Colonic mucosa (tissue), 4 donors: Measurements from ENCODE around the gene LIMS4. TPM values are rescaled to one million over a fixed set of nuclear protein-coding genes. Genes with fewer than 3 reads are reported as not detected.
"Not testable (repeated sequence)": the region's sequence is repeated elsewhere in the genome, so short reads cannot be mapped to it uniquely, and the experiment has no call there.

ENCODE experiments used
- DNase-seq: peaks from one replicate; pipeline ENCODE4 v3.0.0-alpha.2; 2020
- H3K27ac ChIP-seq: fragments of 200-600 bp; one replicate; pipeline ENCODE4 v1.8.0; 2021
- H3K27me3 ChIP-seq: fragments of 200-600 bp; one replicate; pipeline ENCODE4 v1.8.0; 2021
- H3K36me3 ChIP-seq: fragments of 200-600 bp; one replicate; pipeline ENCODE4 v1.8.0; 2021
- H3K4me1 ChIP-seq: fragments of 200-600 bp; one replicate; pipeline ENCODE4 v1.8.0; 2021; ENCODE audit warnings: mild to moderate bottlenecking
- H3K4me3 ChIP-seq: fragments of 200-600 bp; one replicate; pipeline ENCODE4 v1.8.0; 2021
- H3K9ac ChIP-seq, 2 donors: one replicate each; pipeline ENCODE4 v1.7.0; 2013; ENCODE audit warnings: control low read depth in 2 of 2, low read depth in 2 of 2, low read length in 2 of 2
- H3K9me3 ChIP-seq: fragments of 200-600 bp; one replicate; pipeline ENCODE4 v1.8.0; 2021
- intact Hi-C: fragments of 100-400 bp; cut with DNase I; formaldehyde crosslinking; loops from one replicate; pipeline ENCODE4 v1.14.1; 2022
- total RNA-seq, 2 donors: library from RNA; stranded (reverse); fragmentation: NEBNext Ultra II Directional in 1 of 2; extraction: Animal tissue kit (Norgen Biotek cat#: 25700) in 1 of 2; gene quantifications; one replicate each; pipeline ENCODE4 v1.2.1, GENCODE V29; 2021
- donor health status: healthy.
- donor health status: DM: no; HTN: no; CAD: no.
- donor health status: DM: no; HTN: no; CAD: no.

LIMS4 gene
- total RNA-seq, 2 donors from 2014 or later = 0.40 to 1.2 TPM

DNA sequence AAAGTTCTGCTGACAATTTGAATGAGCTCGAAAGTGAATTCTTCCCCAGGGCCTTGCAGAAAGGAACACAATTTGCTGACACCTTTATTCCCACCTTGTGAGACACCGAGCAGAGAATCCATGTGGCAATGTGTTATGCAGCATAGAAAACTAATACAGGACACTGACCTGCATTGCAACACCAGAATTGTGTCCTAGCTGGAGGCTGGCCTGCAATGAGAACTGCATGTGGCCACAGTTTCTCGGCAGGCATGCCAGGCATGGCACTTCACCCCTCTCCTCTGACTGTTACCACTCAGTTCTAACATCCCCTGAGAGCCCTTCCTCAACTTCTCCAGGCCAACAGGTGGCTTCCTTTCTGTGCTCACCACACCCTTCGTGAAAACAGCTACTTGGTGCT, 46.9 kb downstream of the LIMS4 start:
- H3K4me1 ChIP-seq, H3K9ac ChIP-seq, H3K27me3 ChIP-seq, DNase-seq, intact Hi-C loops, H3K27ac ChIP-seq, H3K9me3 ChIP-seq, H3K4me3 ChIP-seq, H3K36me3 ChIP-seq: not testable (repeated sequence)

DNA sequence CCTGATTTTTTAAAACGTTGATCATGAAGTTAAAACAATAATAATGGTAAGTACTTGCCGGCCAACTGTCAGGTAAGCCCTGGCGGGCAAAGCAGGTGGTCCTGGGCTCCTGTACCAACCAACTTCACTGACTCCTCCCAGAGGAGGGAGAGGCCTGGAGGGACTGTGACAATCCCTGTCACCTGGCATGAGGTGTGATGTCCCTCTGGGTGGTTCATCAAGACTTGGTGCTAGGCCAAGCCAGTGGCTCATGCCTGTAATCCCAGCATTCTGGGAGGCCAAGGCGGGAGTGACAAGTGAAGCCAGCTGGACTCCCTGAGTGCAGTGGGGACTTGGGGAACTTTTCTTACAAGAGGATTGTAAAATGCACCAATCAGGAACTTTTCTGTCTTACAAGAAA, 48.2 kb downstream of the LIMS4 start:
- DNase-seq, intact Hi-C loops, H3K4me1 ChIP-seq: not testable (repeated sequence)

DNA sequence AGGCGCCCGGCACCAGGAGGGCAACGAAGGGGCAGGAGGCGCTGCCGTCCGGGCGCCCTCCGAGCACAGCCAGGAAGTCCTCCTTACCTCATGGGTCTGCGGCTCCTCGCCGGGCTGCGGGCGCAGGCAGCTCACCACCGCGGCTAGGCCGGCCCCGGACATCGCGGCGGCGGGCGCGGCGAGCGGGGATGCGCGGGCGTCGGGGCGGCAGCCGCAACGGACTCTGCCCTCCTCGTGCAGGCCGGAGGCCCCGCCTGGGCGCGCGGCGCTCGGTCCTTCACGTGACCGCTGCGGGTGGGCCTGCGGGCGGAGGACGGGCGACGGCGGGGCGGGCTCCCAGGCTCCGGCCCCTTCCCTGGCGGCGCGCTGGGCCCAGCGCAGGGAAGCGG, 49.0 kb downstream of the LIMS4 start:
- intact Hi-C loops, H3K9ac ChIP-seq, H3K27ac ChIP-seq, H3K27me3 ChIP-seq, H3K4me3 ChIP-seq, H3K4me1 ChIP-seq, H3K36me3 ChIP-seq, H3K9me3 ChIP-seq, DNase-seq: not testable (repeated sequence)

More for the DNA sequence above, 48.2 kb downstream of the LIMS4 start:
- not testable (repeated sequence) for H3K27me3 ChIP-seq, H3K9ac ChIP-seq, H3K27ac ChIP-seq, H3K36me3 ChIP-seq, H3K9me3 ChIP-seq, H3K4me3 ChIP-seq

DNA sequence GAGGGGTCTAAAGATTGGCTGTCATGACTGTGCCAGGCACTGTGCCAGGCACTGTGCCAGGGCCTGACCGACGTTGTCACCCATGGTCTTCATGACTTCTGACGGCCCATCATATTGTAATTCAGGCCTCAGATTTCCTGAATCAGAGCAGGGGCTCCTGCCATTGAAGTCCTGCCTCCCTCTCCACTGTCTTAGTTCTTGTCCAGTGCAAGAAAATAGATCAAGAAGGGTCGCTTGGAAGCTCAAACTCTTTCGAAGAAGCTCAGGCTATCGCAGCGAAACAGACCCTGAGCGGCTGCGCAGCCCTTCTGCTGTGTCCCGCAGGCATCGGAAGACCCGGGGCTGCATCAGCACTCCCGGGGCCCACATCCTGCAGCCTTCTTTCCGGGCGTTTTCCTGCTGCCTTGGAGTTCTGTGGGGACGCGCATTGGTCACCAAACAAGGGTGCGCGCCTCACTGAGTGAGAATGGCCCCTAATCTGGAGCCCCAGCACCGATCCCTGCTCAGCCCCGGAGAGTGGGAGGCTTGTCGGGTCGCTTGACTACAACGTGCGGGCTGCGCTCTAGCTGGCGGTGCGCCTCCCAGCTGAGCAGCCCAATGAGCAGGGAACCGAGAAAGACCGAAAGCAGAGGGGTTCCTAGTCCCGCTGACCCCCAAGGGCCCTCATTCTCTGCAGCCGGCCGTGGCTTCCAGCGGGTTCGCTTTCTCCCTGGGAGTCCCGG, 49.6 kb downstream of the LIMS4 start:
- H3K27me3 ChIP-seq, H3K9ac ChIP-seq, H3K4me1 ChIP-seq, H3K27ac ChIP-seq, H3K9me3 ChIP-seq, H3K4me3 ChIP-seq, H3K36me3 ChIP-seq, intact Hi-C loops, DNase-seq: not testable (repeated sequence)

DNA sequence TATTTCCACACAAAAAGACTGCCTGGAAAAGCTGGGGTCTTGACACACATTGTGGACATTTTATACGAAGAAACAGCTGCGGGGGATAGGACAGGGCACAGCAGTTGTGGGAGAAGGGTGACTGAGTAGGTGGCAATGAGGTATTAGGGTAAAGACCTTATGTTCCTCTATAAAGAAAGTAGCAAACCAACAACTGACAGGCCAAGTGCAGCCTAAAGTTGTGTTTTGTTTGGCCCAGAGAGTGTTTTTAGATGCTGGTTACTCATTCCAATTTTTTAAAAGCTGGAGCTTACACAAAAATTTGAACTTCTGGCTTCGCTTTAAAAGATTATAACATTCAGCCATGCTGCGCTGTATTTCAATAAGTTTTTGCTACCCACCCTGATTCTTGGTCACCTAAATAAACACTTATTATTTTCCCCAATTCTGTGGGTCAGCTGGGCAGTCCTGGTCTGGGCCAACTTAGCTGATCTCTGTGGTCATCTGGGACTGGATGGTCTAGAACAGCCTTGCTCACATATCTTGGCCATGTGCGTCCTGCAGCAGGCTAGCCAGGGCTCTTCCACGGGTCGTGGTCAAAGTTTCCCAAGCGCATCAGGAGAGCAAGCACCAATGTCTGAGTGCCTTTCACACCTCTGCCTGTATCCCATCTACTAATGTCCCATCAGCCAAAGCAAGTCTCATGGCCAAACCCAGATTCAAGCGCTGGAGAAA, 51.8 kb downstream of the LIMS4 start:
- H3K36me3 ChIP-seq, H3K4me3 ChIP-seq, H3K9me3 ChIP-seq, H3K27ac ChIP-seq, H3K4me1 ChIP-seq, H3K9ac ChIP-seq, intact Hi-C loops, H3K27me3 ChIP-seq, DNase-seq: not testable (repeated sequence)

DNA sequence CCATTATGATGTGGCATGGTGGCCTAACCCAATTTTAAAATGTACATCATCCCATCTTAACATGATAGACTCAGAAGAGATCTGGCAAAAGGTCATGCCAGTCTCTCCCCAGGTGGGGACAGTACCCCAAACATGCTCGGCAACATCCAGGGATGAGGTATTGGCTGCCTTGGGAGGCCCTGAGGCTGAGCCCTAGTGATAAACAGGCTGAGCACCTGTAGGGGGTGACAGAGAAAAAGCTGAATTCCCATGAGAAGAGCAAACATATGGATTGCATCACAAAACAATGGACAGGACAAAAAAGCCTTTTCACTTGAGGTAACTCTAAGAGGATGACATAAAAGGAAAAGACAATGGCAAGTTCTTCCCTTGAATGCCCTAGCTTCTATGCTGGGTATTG, 65.5 kb downstream of the LIMS4 start:
- H3K4me3 ChIP-seq, DNase-seq, H3K9me3 ChIP-seq, H3K27ac ChIP-seq, H3K4me1 ChIP-seq, intact Hi-C loops, H3K27me3 ChIP-seq, H3K9ac ChIP-seq, H3K36me3 ChIP-seq: not testable (repeated sequence)

DNA sequence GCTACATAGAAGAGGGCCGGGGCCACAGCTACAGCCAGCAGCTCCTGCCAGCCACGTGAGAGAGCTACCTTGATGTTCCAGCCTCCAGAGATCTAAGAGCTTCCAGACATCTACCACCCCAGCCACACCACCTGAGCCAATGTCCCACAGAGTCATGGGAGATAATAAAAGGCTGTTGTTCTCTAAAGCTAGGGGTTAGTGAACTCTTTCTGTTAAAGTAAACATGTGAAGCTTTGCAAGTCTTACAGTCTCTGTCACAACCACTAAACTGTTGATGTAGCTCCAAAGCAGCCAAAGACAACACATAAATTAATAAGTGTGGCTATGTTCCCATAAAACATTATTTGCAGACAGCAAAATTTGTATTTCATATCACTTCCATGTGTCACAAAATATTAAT, 67.6 kb downstream of the LIMS4 start:
- H3K27ac ChIP-seq, DNase-seq, H3K4me1 ChIP-seq, H3K9ac ChIP-seq, H3K9me3 ChIP-seq, intact Hi-C loops, H3K27me3 ChIP-seq, H3K36me3 ChIP-seq, H3K4me3 ChIP-seq: not testable (repeated sequence)

DNA sequence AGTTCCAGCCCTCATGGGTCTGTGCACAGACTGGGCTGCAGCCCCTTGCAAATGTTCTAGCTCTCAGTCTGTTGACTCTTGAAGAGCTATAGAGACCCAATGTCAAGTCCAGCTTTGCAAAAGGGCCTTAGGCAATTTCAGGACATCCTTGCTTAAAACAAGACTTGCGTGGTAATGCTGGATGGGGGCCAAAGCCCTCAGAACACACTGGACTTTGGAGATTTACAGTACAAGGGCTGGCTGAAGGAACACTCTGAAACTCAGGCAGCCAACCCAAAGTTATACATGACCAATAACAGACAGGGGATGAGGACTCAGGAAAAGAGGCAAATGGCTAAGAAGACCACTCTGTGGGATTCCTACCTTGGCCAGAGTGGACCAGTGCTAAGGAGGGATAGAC, 68.4 kb downstream of the LIMS4 start:
- H3K36me3 ChIP-seq, H3K9me3 ChIP-seq, H3K4me3 ChIP-seq, H3K4me1 ChIP-seq, intact Hi-C loops, DNase-seq, H3K27ac ChIP-seq, H3K9ac ChIP-seq, H3K27me3 ChIP-seq: not testable (repeated sequence)

DNA sequence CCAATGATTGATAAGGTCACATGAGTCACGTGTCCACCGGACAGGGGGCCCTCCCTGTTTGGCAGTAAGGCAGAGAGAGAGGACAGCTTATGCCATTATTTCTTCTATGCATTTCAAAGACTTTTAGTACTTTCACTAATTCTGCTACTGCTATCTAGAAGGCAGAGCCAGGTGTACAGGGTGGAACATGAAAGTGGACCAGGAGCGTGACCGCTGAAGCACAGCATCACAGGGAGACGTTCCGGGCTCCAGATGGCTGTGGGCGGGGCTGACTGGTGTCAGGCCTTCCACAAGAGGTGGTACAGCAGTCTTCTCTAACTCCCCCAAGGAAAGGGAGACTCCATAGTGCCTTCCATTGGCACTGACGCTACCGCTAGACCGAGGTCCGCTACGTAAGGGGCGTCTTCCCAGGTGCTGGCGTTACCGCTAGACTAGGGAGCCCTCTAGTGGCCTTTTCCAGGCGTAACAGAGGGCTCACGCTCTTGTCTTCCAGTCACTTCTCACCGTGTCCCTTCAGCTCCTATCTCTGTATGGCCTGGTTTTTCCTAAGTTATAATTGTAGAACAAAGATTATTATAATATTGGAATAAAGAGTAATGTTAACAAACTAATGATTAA, 71.5 kb downstream of the LIMS4 start:
- H3K4me3 ChIP-seq, DNase-seq, H3K9me3 ChIP-seq, H3K9ac ChIP-seq, intact Hi-C loops, H3K27ac ChIP-seq, H3K27me3 ChIP-seq, H3K4me1 ChIP-seq, H3K36me3 ChIP-seq: not testable (repeated sequence)

DNA sequence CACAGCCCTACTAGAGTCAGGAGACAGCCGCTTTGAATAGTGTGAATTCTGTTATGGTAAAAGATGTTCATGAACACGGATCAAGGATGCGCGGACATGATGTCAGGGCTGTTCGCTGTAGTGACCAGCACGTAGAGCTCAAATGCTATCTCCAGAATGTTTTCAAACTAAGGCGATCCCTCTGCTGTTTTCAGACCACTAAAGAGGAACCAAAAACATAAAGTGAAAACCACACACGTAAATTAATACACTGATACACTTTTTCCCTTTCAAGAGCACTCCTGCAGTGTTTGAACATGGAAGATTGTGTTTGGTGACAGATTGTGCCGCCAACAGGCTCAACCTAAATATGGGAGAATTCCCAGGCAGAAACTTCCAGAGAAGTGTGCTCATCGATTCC, 73.2 kb downstream of the LIMS4 start:
- intact Hi-C loops, H3K36me3 ChIP-seq, H3K9ac ChIP-seq, H3K4me1 ChIP-seq, H3K27ac ChIP-seq, H3K4me3 ChIP-seq, DNase-seq, H3K27me3 ChIP-seq, H3K9me3 ChIP-seq: not testable (repeated sequence)

DNA sequence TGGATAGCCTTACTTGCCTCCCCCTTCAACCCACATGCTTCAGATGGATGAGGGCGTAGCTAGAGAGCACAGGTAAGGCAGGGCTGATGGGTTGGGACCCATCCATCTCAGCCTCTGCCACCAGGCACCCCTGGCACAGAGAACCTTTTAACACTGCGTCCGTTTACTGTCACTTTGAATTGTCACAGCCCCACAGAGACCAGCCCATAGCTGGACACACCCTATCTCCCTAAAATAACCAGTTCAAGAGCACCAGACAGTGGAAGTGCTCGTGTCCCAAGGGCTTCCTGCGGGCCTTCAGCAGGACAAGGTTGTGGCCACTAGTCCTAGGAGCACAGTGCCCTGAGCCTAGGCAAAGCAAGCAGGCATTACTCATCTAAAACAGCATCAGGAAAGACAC, 76.6 kb downstream of the LIMS4 start:
- intact Hi-C loops, H3K27me3 ChIP-seq, H3K4me1 ChIP-seq, H3K27ac ChIP-seq, H3K4me3 ChIP-seq, H3K9ac ChIP-seq, H3K36me3 ChIP-seq, DNase-seq, H3K9me3 ChIP-seq: not testable (repeated sequence)
